HG02588 (cell line): ENCODE measurements around the gene FAM184A.

Source experiments
- ATAC-seq: cut with Tn5 transposase; IDR thresholded peaks from one replicate; pipeline ENCODE4 v1.9.1; 2021; ENCODE audit warnings: mild to moderate bottlenecking, moderate library complexity; ENCODE audit not compliant: unreplicated experiment

FAM184A gene

DNA sequence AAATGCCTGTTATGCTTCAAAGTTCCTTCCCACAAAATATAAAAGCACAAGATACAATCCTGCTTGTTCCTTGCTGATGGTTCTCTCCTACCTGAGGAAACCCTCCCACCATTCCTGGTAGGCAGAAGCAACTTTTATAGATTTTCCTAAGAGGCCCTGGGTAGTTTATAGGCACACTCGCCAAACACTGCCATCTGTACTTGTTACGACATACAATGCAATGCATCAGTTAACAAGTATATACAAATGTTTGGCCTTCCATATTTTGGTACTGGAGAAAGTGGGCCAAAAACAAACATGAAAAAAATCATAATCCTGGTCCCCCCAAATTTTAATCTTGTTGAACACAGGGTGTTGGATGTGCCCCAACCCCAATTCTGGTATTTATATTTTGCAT is 160.1 kb downstream of the FAM184A start:
- ATAC-seq = no peak

DNA sequence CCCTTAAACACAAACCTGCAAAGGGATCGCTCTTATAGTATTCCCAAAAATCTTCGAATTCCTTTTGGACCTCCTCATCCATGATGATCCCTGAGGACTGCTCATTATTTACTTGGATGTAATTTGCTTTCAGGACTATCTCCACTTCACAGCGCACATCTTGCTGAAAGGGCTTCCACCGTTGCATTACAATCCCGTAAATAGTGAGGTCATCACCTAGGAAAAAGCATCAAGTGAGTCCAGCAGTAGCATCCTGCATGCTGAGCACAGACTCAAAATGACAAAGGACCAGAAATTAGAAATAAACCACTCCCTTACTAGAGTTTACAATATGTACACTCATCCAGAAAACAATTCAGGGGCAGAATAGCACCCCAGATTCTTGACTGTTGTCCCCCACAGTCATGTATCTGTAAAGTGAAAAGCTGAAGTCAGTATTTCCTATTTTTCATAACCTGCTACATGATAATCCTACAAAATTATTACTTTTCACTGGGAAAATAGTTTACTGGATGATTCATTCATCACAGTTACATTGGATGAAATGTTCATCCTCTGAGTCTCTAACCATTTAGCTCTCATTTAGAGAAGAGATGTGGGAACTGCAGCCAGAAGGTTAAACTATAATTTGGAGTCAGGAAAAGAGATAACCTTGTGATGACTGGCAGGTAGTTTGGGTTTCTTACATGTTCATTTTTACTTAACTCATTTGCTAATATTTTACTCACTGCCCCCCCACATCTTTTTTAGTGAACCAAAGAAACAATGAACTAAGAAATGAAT is 160.7 kb downstream of the FAM184A start:
- ATAC-seq = no peak

DNA sequence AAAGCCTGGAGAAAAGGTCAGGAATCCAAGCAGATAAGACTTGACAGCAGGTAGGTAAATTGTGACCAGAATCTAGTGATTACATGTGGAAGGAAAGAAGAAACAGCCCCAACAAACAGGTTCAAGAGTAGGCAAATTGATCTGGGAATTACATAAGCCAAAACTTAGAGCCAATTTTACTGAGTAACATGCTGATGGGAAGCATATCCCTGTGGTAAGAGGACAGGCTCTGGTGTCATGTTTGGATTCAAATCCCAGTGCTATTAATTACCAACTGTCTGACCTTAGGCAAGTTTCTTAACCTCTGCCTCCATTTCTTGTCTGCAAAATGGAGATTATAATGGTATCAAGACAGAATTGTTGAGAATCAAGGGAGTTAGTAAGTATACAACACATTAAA is 163.9 kb downstream of the FAM184A start:
- ATAC-seq = no peak

GRCh38 chr6:118913161-118913560 is 165.3 kb downstream of the FAM184A start:
- no peak for ATAC-seq

DNA sequence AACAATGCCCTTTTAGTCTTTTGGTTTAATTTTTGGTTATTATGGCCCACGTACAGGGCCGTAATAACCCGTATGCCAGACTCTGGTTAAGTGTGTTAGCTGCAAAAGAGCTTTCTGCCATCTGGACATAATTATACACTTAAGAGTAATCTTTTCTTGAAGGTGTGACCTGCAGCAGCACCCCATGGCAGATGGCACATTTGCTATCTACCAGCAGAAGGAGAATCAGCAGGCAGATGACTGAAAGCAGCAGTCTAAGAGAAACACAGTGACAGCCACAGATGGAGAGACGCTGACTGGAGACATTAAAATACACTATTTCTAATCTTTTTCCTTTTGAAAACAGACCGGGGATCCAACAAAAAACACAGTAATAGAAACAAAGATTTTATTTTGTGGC is 165.8 kb downstream of the FAM184A start:
- ATAC-seq = no peak
